Measurements from ENCODE around the gene MRPL48.
"Not testable (repeated sequence)": the region's sequence is repeated elsewhere in the genome, so short reads cannot be mapped to it uniquely, and the experiment has no call there.

DNA sequence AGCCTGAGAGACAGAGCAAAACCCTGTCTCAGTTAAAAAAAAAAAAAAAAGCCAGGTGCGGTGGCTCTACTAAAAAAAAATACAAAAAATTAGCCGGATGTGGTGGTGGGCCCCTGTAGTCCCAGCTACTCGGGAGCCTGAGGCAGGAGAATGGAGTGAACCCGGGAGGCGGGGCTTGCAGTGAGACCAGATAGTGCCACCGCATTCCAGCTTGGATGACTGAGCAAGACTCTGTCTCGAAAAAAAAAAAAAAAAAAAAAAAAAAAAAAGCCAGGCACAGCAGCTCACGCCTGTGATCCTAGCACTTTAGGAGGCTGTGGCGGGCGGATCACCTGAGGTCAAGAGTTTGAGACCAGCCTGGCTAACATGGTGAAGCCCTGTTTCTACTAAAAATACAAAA is 92.8 kb downstream of the MRPL48 start:
- not testable (repeated sequence) for TF ChIP-seq MAX (IDR thresholded peaks at IDR 0.05); SRF (IDR thresholded peaks at IDR 0.05; ENCODE audit: low read depth)
- TF ChIP-seq, protein P1, sequence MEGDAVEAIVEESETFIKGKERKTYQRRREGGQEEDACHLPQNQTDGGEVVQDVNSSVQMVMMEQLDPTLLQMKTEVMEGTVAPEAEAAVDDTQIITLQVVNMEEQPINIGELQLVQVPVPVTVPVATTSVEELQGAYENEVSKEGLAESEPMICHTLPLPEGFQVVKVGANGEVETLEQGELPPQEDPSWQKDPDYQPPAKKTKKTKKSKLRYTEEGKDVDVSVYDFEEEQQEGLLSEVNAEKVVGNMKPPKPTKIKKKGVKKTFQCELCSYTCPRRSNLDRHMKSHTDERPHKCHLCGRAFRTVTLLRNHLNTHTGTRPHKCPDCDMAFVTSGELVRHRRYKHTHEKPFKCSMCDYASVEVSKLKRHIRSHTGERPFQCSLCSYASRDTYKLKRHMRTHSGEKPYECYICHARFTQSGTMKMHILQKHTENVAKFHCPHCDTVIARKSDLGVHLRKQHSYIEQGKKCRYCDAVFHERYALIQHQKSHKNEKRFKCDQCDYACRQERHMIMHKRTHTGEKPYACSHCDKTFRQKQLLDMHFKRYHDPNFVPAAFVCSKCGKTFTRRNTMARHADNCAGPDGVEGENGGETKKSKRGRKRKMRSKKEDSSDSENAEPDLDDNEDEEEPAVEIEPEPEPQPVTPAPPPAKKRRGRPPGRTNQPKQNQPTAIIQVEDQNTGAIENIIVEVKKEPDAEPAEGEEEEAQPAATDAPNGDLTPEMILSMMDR (IDR thresholded peaks at IDR 0.05 in 2 of 3, conservative IDR thresholded peaks at IDR 0.05 in 1 of 3; ENCODE audit: borderline replicate concordance in 1 of 3, insufficient read depth in 1 of 3, low read depth in 2 of 3, low read length in 2 of 3) = not testable (repeated sequence)
